Stimulated activated CD4-positive, alpha-beta T cell treated with anti-CD3 and anti-CD28 coated beads, TNF-alpha, amount 100 ng/mL, for 4 hours (primary cell): ENCODE results near the gene EPHA5.

ENCODE experiments used
- DNase-seq, 3 experiments: peaks; one replicate each; pipeline ENCODE4 v3.0.0-alpha.2; 2020; ENCODE audit warnings: low read depth in 3 of 3

Gene EPHA5

GRCh38 chr4:65498606-65499005, 171.7 kb downstream of the EPHA5 start:
- no peak for DNase-seq

GRCh38 chr4:65495439-65495838, 174.8 kb downstream of the EPHA5 start:
- no peak for DNase-seq

- DNase-seq, result no peak
These were observed 187.9 kb downstream of the EPHA5 start for GRCh38 chr4:65482410-65482809.

- DNase-seq, result no peak
These were observed 197.8 kb downstream of the EPHA5 start for GRCh38 chr4:65472531-65472930.

GRCh38 chr4:65467068-65467680, 203.1 kb downstream of the EPHA5 start:
- DNase-seq, result no peak

GRCh38 chr4:65461781-65462180, 208.5 kb downstream of the EPHA5 start:
- DNase-seq, result no peak

- DNase-seq, result no peak
These were observed 213.3 kb downstream of the EPHA5 start for GRCh38 chr4:65457011-65457410.

- no peak for DNase-seq
These were observed 213.7 kb downstream of the EPHA5 start for GRCh38 chr4:65456579-65456978.

GRCh38 chr4:65453398-65453797, 216.9 kb downstream of the EPHA5 start:
- DNase-seq, result no peak

GRCh38 chr4:65450899-65451298, 219.4 kb downstream of the EPHA5 start:
- DNase-seq, result no peak

- no peak for DNase-seq
These were observed 233.2 kb downstream of the EPHA5 start for GRCh38 chr4:65437102-65437501.

GRCh38 chr4:65422109-65422508, 248.2 kb downstream of the EPHA5 start:
- DNase-seq, result no peak

- DNase-seq, result no peak
These were observed 250.3 kb downstream of the EPHA5 start for GRCh38 chr4:65420036-65420435.

- no peak for DNase-seq
These were observed 253.4 kb downstream of the EPHA5 start for GRCh38 chr4:65416891-65417290.

GRCh38 chr4:65407483-65407882, 262.8 kb downstream of the EPHA5 start:
- DNase-seq, result no peak

GRCh38 chr4:65401083-65401482, 269.2 kb downstream of the EPHA5 start:
- no peak for DNase-seq

GRCh38 chr4:65399084-65399483, 271.2 kb downstream of the EPHA5 start:
- no peak for DNase-seq

GRCh38 chr4:65393078-65393477, 277.2 kb downstream of the EPHA5 start:
- no peak for DNase-seq

GRCh38 chr4:65392488-65392887, 277.8 kb downstream of the EPHA5 start:
- no peak for DNase-seq

- no peak for DNase-seq
These were observed 278.5 kb downstream of the EPHA5 start for GRCh38 chr4:65391814-65392213.

GRCh38 chr4:65391382-65391781, 278.9 kb downstream of the EPHA5 start:
- DNase-seq, result no peak

- no peak for DNase-seq
These were observed 283.4 kb downstream of the EPHA5 start for GRCh38 chr4:65386927-65387326.

- DNase-seq, result no peak
These were observed 286.5 kb downstream of the EPHA5 start for GRCh38 chr4:65383589-65384305.

GRCh38 chr4:65381648-65382047, 288.6 kb downstream of the EPHA5 start:
- no peak for DNase-seq
